H9 (cell line): ENCODE measurements around the gene KRTAP9-8. TPM values are rescaled to one million over a fixed set of nuclear protein-coding genes. Genes with fewer than 3 reads are reported as not detected.

Experiments
- DNase-seq: peaks from one replicate; pipeline ENCODE4 v3.0.0-alpha.2; 2017
- H2AFZ ChIP-seq: one replicate; pipeline ENCODE4 v1.6.1; 2013; ENCODE audit warnings: mild to moderate bottlenecking, low read length, control low read depth, moderate library complexity
- H2AK5ac ChIP-seq: 2 replicates; pipeline ENCODE4 v1.6.1; 2013; ENCODE audit warnings: low read length, control low read depth, mixed read lengths; ENCODE audit not compliant: insufficient read length
- H2BK120ac ChIP-seq: one replicate; pipeline ENCODE4 v1.6.1; 2013; ENCODE audit warnings: low read depth, mild to moderate bottlenecking, low read length, control low read depth, inconsistent platforms; ENCODE audit not compliant: poor library complexity, severe bottlenecking
- H2BK12ac ChIP-seq: 2 replicates; pipeline ENCODE4 v1.6.1; 2013; ENCODE audit warnings: low read length, control low read depth, mixed read lengths, low read depth; ENCODE audit not compliant: insufficient read length
- H2BK15ac ChIP-seq: 2 replicates; pipeline ENCODE4 v1.6.1; 2013; ENCODE audit warnings: low read depth, low read length, control low read depth
- H2BK20ac ChIP-seq: one replicate; pipeline ENCODE4 v1.6.1; 2013; ENCODE audit warnings: low read depth, mild to moderate bottlenecking, low read length, control low read depth, inconsistent platforms; ENCODE audit not compliant: poor library complexity, severe bottlenecking
- H2BK5ac ChIP-seq: 2 replicates; pipeline ENCODE4 v1.6.1; 2013; ENCODE audit warnings: low read length, control low read depth, mixed read lengths; ENCODE audit not compliant: insufficient read length
- H3K14ac ChIP-seq: 2 replicates; pipeline ENCODE4 v1.6.1; 2013; ENCODE audit warnings: low read length, control low read depth; ENCODE audit not compliant: insufficient read depth
- H3K18ac ChIP-seq: 2 replicates; pipeline ENCODE4 v1.6.1; 2013; ENCODE audit warnings: low read depth, mild to moderate bottlenecking, mixed read lengths, low read length, control low read depth; ENCODE audit not compliant: insufficient read length
- H3K23ac ChIP-seq: 2 replicates; pipeline ENCODE4 v1.6.1; 2013; ENCODE audit warnings: low read length, control low read depth, mixed read lengths, low read depth; ENCODE audit not compliant: insufficient read length
- H3K23me2 ChIP-seq: 2 replicates; pipeline ENCODE4 v1.6.1; 2013; ENCODE audit warnings: low read depth, mild to moderate bottlenecking, mixed read lengths, low read length, control low read depth; ENCODE audit not compliant: insufficient read length, poor library complexity, severe bottlenecking
- H3K27ac ChIP-seq: 2 replicates; pipeline ENCODE4 v1.5.1; 2013; ENCODE audit warnings: low read length, control low read depth, mixed read lengths, low read depth; ENCODE audit not compliant: insufficient read length
- H3K27me3 ChIP-seq: 2 replicates; pipeline ENCODE4 v1.6.1; 2013; ENCODE audit warnings: low read length, control low read depth, inconsistent platforms; ENCODE audit not compliant: insufficient read depth
- H3K4ac ChIP-seq: 2 replicates; pipeline ENCODE4 v1.6.1; 2013; ENCODE audit warnings: low read depth, mild to moderate bottlenecking, control low read depth, inconsistent platforms, low read length, moderate library complexity
- H3K4me1 ChIP-seq: 2 replicates; pipeline ENCODE4 v1.6.1; 2013; ENCODE audit warnings: low read length, control low read depth, inconsistent platforms; ENCODE audit not compliant: insufficient read depth
- H3K4me2 ChIP-seq: 2 replicates; pipeline ENCODE4 v1.6.1; 2013; ENCODE audit warnings: low read length, control low read depth, mixed read lengths; ENCODE audit not compliant: insufficient read length, insufficient read depth
- H3K56ac ChIP-seq: 2 replicates; pipeline ENCODE4 v1.6.1; 2013; ENCODE audit warnings: low read depth, mild to moderate bottlenecking, mixed read lengths, low read length, control low read depth; ENCODE audit not compliant: insufficient read length
- H3K79me1 ChIP-seq: 2 replicates; pipeline ENCODE4 v1.6.1; 2013; ENCODE audit warnings: low read depth, mild to moderate bottlenecking, moderate library complexity, low read length, control low read depth, inconsistent platforms; ENCODE audit not compliant: insufficient read depth, poor library complexity, severe bottlenecking
- H3K79me2 ChIP-seq: 2 replicates; pipeline ENCODE4 v1.6.1; 2013; ENCODE audit warnings: low read length, control low read depth, inconsistent platforms; ENCODE audit not compliant: insufficient read depth
- H3K9ac ChIP-seq: 2 replicates; pipeline ENCODE4 v1.6.1; 2013; ENCODE audit warnings: low read length, control low read depth, mixed read lengths; ENCODE audit not compliant: insufficient read length; ENCODE audit errors: extremely low read depth
- H3K9me3 ChIP-seq: one replicate; pipeline ENCODE4 v1.6.1; 2013; ENCODE audit warnings: low read depth, low read length, inconsistent platforms; ENCODE audit not compliant: control insufficient read depth
- H3T11ph ChIP-seq: one replicate; pipeline ENCODE4 v1.6.1; 2013; ENCODE audit warnings: mild to moderate bottlenecking, low read length, control low read depth, inconsistent platforms
- H4K20me1 ChIP-seq: one replicate; pipeline ENCODE4 v1.6.1; 2013; ENCODE audit not compliant: control insufficient read depth, insufficient read length, insufficient read depth
- H4K5ac ChIP-seq: 2 replicates; pipeline ENCODE4 v1.6.1; 2013; ENCODE audit warnings: low read depth, mild to moderate bottlenecking, mixed read lengths, low read length, control low read depth; ENCODE audit not compliant: insufficient read length
- H4K8ac ChIP-seq: replicated peaks from 2 replicates; pipeline ENCODE4 v1.6.1; 2013; ENCODE audit warnings: low read length, control low read depth, mixed read lengths, low read depth; ENCODE audit not compliant: insufficient read length
- H4K91ac ChIP-seq: 2 replicates; pipeline ENCODE4 v1.6.1; 2013; ENCODE audit warnings: low read depth, mild to moderate bottlenecking, moderate library complexity, mixed read lengths, low read length, control low read depth; ENCODE audit not compliant: insufficient read length
- H3K27ac Mint-ChIP-seq, 3 experiments: 2 replicates in 2 of 3; 3 replicates in 1 of 3; pipeline ENCODE4 v1.8.0; 2020 to 2021; ENCODE audit warnings: mixed read lengths in 3 of 3, mild to moderate bottlenecking in 1 of 3, moderate library complexity in 1 of 3
- H3K27me3 Mint-ChIP-seq: 2 replicates; pipeline ENCODE4 v1.8.0; 2021; ENCODE audit warnings: low read depth, mild to moderate bottlenecking, moderate library complexity, mixed read lengths
- H3K36me3 Mint-ChIP-seq, 3 experiments: 2 replicates in 2 of 3; 3 replicates in 1 of 3; pipeline ENCODE4 v1.8.0; 2020 to 2021; ENCODE audit warnings: low read depth in 3 of 3, mixed read lengths in 3 of 3; ENCODE audit not compliant: insufficient read depth in 1 of 3
- H3K4me1 Mint-ChIP-seq, 2 experiments: 2 replicates each; pipeline ENCODE4 v1.8.0; 2020; ENCODE audit warnings: mixed read lengths in 2 of 2
- H3K4me3 Mint-ChIP-seq, 2 experiments: 2 replicates in 1 of 2; 3 replicates in 1 of 2; pipeline ENCODE4 v1.8.0; 2020 to 2021; ENCODE audit warnings: mild to moderate bottlenecking in 2 of 2, mixed read lengths in 2 of 2, moderate library complexity in 1 of 2
- H3K9me3 Mint-ChIP-seq, 2 experiments: 2 replicates in 1 of 2; 3 replicates in 1 of 2; pipeline ENCODE4 v1.8.0; 2020; ENCODE audit warnings: mild to moderate bottlenecking in 2 of 2, mixed read lengths in 2 of 2, moderate library complexity in 1 of 2
- CTCF ChIP-seq: fragments of 200-600 bp; sonication (generic); conservative IDR thresholded peaks from 3 replicates; pipeline ENCODE4 v1.8.0; 2021; ENCODE audit warnings: antibody characterized with exemption, mild to moderate bottlenecking
- WGBS: extraction: QIAGEN DNeasy Blood & Tissue Kit; methylation state at CpG from one replicate; pipeline ENCODE4 v1.1.7; 2013; ENCODE audit warnings: missing lambda C conversion rate, low lambda C conversion rate, mixed read lengths; ENCODE audit not compliant: insufficient read length; ENCODE audit errors: extremely low coverage; 5-methylcytosine and 5-hydroxymethylcytosine counted together
- total RNA-seq: library from RNA; stranded (reverse); gene quantifications from 2 replicates; pipeline ENCODE4 v1.2.1, GENCODE V29; 2021

Gene KRTAP9-8
- total RNA-seq, 1 experiment from 2014 or later: not detected

DNA sequence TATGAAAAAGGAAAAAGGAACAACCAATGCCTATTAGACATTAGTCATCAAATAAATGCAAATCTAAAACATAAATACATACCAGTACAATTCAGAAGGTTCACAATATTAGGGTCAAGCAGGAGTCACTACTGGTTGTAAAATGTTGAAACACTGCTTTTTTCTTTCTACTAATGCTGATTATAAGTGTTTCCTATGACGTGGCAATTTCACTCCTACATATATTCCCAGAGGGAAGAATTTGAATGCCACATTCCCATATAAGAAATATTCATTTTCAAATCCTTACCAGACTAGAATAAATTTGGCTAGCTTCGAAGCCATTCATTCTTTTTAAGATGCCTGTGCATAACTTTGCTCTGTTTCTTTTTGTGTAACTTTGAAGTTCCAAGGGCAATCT lies 14.0 kb upstream of the KRTAP9-8 start:
- no peak overlapping the region for H4K8ac ChIP-seq
- H3K23ac ChIP-seq: no peak overlapping the region
- no peak overlapping the region for H3T11ph ChIP-seq
- H2AK5ac ChIP-seq: no peak overlapping the region
- Mint-ChIP-seq H3K27ac (no peak overlapping the region), H3K27me3 (peaks cover 4% of the 10 kb centered on the region; the same call in 1 of the 2 replicates), H3K36me3 (no peaks in the 10 kb centered on the region), H3K4me3 (no peak overlapping the region), H3K9me3 (peaks cover 3 to 4% of the 10 kb centered on the region in 2 experiments; a peak in 3 of 5 replicates), H3K4me1 (0 out of 4 replicates have a peak, but pooled peaks cover 0 to 5% of the 10 kb centered on the region in 2 experiments)
- H3K14ac ChIP-seq: no peak overlapping the region
- H3K4ac ChIP-seq: no peak overlapping the region
- H3K27me3 ChIP-seq: no peaks in the 10 kb centered on the region
- H4K20me1 ChIP-seq: no peaks in the 10 kb centered on the region
- H3K79me1 ChIP-seq: no peaks in the 10 kb centered on the region
- H3K9ac ChIP-seq: no peak overlapping the region
- no peak overlapping the region for H3K18ac ChIP-seq
- H2AFZ ChIP-seq: no peak overlapping the region
- H3K27ac ChIP-seq: no peak overlapping the region
- H2BK12ac ChIP-seq: no peak overlapping the region
- no peak overlapping the region for H3K4me2 ChIP-seq
- no peak overlapping the region for H4K91ac ChIP-seq
- no peak for DNase-seq
- WGBS: no CpG with 5 or more reads among the region's 2 CpGs
- no peak overlapping the region for H4K5ac ChIP-seq
- H3K23me2 ChIP-seq: no peaks in the 10 kb centered on the region
- H3K79me2 ChIP-seq: no peaks in the 10 kb centered on the region
- H2BK15ac ChIP-seq: no peak overlapping the region
- H2BK120ac ChIP-seq: no peak overlapping the region
- no peaks in the 10 kb centered on the region for H3K9me3 ChIP-seq
- H3K4me1 ChIP-seq: no peaks in the 10 kb centered on the region
- no peak overlapping the region for H2BK20ac ChIP-seq
- H3K56ac ChIP-seq: no peak overlapping the region
- H2BK5ac ChIP-seq: no peak overlapping the region
- no peak for TF ChIP-seq CTCF
